Measurements from ENCODE around the gene PRKN.

PRKN gene

GRCh38 chr6:162671580-162672165 lies 55.9 kb downstream of the PRKN start:
- no peak for DNase-seq

GRCh38 chr6:162670345-162670744 lies 57.2 kb downstream of the PRKN start:
- DNase-seq = no peak

GRCh38 chr6:162666246-162666645 lies 61.3 kb downstream of the PRKN start:
- no peak for DNase-seq

GRCh38 chr6:162653808-162654207 lies 73.8 kb downstream of the PRKN start:
- DNase-seq = no peak

- no peak for DNase-seq
Measured at GRCh38 chr6:162651505-162651904, 76.1 kb downstream of the PRKN start.

- no peak for DNase-seq
Measured at GRCh38 chr6:162649271-162649670, 78.3 kb downstream of the PRKN start.

GRCh38 chr6:162644153-162644552 lies 83.4 kb downstream of the PRKN start:
- no peak for DNase-seq

- no peak for DNase-seq
Measured at GRCh38 chr6:162640756-162641155, 86.8 kb downstream of the PRKN start.

GRCh38 chr6:162639951-162640350 lies 87.6 kb downstream of the PRKN start:
- no peak for DNase-seq

GRCh38 chr6:162638931-162639574 lies 88.5 kb downstream of the PRKN start:
- no peak for DNase-seq

GRCh38 chr6:162637317-162637716 lies 90.2 kb downstream of the PRKN start:
- no peak for DNase-seq

GRCh38 chr6:162636167-162636566 lies 91.4 kb downstream of the PRKN start:
- no peak for DNase-seq

- DNase-seq = no peak
Measured at GRCh38 chr6:162631546-162631945, 96.0 kb downstream of the PRKN start.

GRCh38 chr6:162630069-162630468 lies 97.5 kb downstream of the PRKN start:
- DNase-seq = no peak

GRCh38 chr6:162627825-162628224 lies 99.7 kb downstream of the PRKN start:
- DNase-seq = no peak

GRCh38 chr6:162627362-162627761 lies 100.2 kb downstream of the PRKN start:
- no peak for DNase-seq

- no peak for DNase-seq
Measured at GRCh38 chr6:162626869-162627268, 100.7 kb downstream of the PRKN start.

- no peak for DNase-seq
Measured at GRCh38 chr6:162625846-162626540, 101.6 kb downstream of the PRKN start.

GRCh38 chr6:162622572-162622971 lies 105.0 kb downstream of the PRKN start:
- no peak for DNase-seq

- no peak for DNase-seq
Measured at GRCh38 chr6:162621246-162621645, 106.3 kb downstream of the PRKN start.

GRCh38 chr6:162620073-162620472 lies 107.5 kb downstream of the PRKN start:
- DNase-seq = no peak

GRCh38 chr6:162618448-162619002 lies 109.0 kb downstream of the PRKN start:
- no peak for DNase-seq

- DNase-seq = no peak
Measured at GRCh38 chr6:162615016-162615705, 112.4 kb downstream of the PRKN start.

Data from femur (tissue), 1 donor.